GM12891 (cell line): Measurements from ENCODE around the gene SYT3.

Source experiments
- POLR2AphosphoS5 ChIP-seq: IDR thresholded peaks from 2 replicates; pipeline ENCODE4 v1.6.1; 2011; ENCODE audit warnings: low read depth, low read length, control low read depth
- SPI1 ChIP-seq: IDR thresholded peaks from 2 replicates; pipeline ENCODE4 v1.6.1; 2011; ENCODE audit warnings: low read depth, low read length, control low read depth

DNA sequence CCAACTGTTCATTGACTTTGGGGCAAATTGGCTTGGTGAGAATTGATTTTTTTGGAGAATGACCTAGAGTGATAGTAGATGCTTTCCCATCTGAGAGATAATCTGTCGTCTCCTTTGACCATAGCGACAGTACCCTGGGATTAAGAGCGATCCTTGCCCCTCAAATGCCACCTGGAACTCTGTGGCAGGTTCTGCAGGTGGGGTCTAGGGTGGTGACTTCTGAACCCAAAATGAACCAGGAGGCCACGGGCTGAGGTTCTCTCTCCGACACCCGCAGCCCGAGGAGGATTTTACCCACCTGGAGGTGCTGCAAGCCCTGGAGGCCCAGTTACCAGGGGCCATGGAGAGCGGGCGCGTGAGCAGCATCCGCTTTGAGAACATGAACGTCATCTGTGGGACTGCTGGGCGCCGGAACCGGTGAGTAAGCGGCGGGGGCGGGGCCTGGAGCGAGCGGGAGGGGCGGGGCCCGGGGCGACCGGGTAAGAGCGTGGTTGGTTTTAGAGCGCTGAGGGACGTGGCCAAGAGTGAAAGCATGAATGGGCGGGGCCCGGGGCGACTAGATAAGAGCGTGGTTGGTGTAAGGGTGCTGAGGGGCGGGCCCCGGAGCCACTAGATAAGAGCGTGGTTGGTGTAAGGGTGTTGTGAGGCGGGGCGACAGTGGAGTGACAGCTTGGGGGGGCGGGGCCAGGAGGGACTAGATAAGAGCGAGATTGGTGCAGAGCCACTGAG lies 18.2 kb upstream of the SYT3 start:
- TF ChIP-seq POLR2AphosphoS5 (no peak), SPI1 (no peak)
